HG03066 (cell line): Measurements from ENCODE around the gene SGPP1.
"Not testable (repeated sequence)": the region's sequence is repeated elsewhere in the genome, so short reads cannot be mapped to it uniquely, and the experiment has no call there.

Experiments
- ATAC-seq: cut with Tn5 transposase; IDR thresholded peaks from one replicate; pipeline ENCODE4 v1.9.1; 2021; ENCODE audit warnings: low read depth; ENCODE audit not compliant: unreplicated experiment

The SGPP1 gene

GRCh38 chr14:63642656-63643382 lies 85.0 kb downstream of the SGPP1 start:
- no peak for ATAC-seq

- peak; percentile 49 for ATAC-seq
These were observed 85.6 kb downstream of the SGPP1 start for GRCh38 chr14:63642229-63642611.

GRCh38 chr14:63641473-63642228 lies 86.2 kb downstream of the SGPP1 start, which contains the start of gene WDR89:
WDR89 (minus strand) TSS chr14:63641871; CDS start chr14:63599942, 41,929 bp downstream.
- peak; percentile 79 for ATAC-seq

- ATAC-seq: no peak
These were observed 89.4 kb downstream of the SGPP1 start for GRCh38 chr14:63638493-63638892.

GRCh38 chr14:63636094-63636635 lies 91.7 kb downstream of the SGPP1 start:
- ATAC-seq: not testable (repeated sequence)
